ENCODE measurements around the gene FLCN.

DNA sequence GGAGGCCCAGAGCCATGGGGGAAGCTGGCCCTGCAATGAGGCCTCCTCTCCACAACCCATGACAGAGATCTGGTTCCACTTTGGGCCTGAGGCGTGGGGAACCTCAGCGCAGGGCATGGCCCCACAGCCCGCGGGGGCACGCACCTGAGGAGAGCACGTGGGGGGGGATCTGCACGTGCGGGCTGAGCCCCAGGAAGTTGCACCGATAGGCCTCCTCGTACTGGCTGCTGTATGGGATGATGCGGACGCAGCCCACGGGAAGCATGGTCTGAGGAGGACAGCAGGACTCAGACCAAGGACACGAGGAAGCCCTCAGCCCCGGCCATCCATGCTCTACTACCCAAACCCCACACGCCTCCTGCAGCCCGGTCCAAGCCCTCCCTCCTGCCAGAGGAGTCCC is 20.7 kb downstream of the FLCN start:
- TF ChIP-seq, protein P1, sequence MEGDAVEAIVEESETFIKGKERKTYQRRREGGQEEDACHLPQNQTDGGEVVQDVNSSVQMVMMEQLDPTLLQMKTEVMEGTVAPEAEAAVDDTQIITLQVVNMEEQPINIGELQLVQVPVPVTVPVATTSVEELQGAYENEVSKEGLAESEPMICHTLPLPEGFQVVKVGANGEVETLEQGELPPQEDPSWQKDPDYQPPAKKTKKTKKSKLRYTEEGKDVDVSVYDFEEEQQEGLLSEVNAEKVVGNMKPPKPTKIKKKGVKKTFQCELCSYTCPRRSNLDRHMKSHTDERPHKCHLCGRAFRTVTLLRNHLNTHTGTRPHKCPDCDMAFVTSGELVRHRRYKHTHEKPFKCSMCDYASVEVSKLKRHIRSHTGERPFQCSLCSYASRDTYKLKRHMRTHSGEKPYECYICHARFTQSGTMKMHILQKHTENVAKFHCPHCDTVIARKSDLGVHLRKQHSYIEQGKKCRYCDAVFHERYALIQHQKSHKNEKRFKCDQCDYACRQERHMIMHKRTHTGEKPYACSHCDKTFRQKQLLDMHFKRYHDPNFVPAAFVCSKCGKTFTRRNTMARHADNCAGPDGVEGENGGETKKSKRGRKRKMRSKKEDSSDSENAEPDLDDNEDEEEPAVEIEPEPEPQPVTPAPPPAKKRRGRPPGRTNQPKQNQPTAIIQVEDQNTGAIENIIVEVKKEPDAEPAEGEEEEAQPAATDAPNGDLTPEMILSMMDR (IDR thresholded peaks at IDR 0.05 in 2 of 3, conservative IDR thresholded peaks at IDR 0.05 in 1 of 3; ENCODE audit: control insufficient read depth in 2 of 3, extremely low read depth in 1 of 3, insufficient read depth in 1 of 3, low read depth in 3 of 3, low read length in 3 of 3) = no peak
- TF ChIP-seq NBN (IDR thresholded peaks at IDR 0.05) (no peak), RFX5 (IDR thresholded peaks at IDR 0.05; ENCODE audit: low read depth, low read length) (no peak), TBL1XR1 (IDR thresholded peaks at IDR 0.05; ENCODE audit: low read depth, low read length) (no peak), JUND (IDR thresholded peaks at IDR 0.05; ENCODE audit: low read depth, low read length) (no peak), MYB (IDR thresholded peaks at IDR 0.05; ENCODE audit: borderline replicate concordance, low read depth, low read length) (no peak), IKZF1 (conservative IDR thresholded peaks at IDR 0.05) (no peak), BACH1 (IDR thresholded peaks at IDR 0.05; ENCODE audit: borderline replicate concordance) (no peak)
- TF ChIP-seq, protein P2, sequence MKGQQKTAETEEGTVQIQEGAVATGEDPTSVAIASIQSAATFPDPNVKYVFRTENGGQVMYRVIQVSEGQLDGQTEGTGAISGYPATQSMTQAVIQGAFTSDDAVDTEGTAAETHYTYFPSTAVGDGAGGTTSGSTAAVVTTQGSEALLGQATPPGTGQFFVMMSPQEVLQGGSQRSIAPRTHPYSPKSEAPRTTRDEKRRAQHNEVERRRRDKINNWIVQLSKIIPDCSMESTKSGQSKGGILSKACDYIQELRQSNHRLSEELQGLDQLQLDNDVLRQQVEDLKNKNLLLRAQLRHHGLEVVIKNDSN (IDR thresholded peaks at IDR 0.05; ENCODE audit: borderline replicate concordance, extremely low read length, insufficient read depth, low read depth, low read length) = no peak
